ENCODE results near the gene FLVCR2. TPM values are rescaled to one million over a fixed set of nuclear protein-coding genes. Genes with fewer than 3 reads are reported as not detected.

FLVCR2 gene
- polyA plus RNA-seq, 1 experiment: 0.70 TPM

DNA sequence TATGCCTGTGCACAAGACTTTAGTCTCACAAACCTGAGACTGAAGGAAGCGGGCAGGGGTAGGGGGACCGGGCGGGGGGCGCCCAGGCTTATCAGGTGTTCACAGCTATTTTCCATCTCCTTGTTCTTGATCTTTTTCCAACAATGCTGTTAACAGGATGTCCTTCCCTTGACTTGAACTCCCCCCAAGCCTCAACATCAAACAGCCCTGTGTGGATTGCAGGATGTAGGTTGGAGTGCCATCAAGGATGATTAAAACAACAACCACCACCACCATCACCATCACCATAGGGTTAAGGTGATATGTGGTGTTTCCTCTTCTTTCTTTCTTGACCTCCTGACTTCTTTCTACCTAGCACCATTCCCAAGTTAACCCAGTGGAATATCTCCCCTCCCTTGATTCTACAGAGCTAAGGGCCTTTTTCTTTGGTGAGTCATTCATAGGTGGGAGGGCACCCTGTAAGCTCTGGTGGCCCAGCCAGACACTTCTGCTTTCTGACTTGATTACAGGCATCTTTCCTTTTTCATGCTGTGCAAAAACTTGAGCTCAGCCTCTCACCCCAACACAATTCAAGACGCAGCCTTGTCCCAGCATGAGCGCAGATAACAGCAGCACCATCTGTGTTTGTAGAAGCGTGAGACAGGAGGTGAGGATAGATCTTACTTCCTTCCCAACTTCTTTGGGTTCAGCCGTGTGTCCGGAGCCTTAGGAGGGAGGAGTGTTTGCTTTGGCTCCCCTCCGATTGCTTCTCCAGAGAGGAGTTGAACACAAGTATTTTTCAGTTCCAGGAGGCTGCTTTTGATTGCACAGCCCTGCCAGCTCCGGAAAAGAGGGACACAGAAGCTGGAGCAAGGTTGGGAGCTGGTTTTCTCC lies 26.8 kb downstream of the FLVCR2 start:
- no peak for TF ChIP-seq CTCF (IDR thresholded peaks at IDR 0.05; ENCODE audit: insufficient read depth, low read depth, low read length)
- no peaks in the 10 kb centered on the region for H3K36me3 ChIP-seq (ENCODE audit: control insufficient read depth, insufficient read depth, low read length)
- no peak for DNase-seq (ENCODE audit: low read depth)
- CTCF ChIA-PET: interaction anchor here (1.1 to 1.9 kb wide), 2 partner anchors 12 to 27 kb away, joined by 3 to 8 read pairs; partner anchors contain the start of gene FLVCR2
- no peak overlapping the region for H3K4me3 ChIP-seq (ENCODE audit: low read depth, low read length)
- POLR2A ChIA-PET: no interaction called here
- H3K27me3 ChIP-seq (ENCODE audit: control insufficient read depth, insufficient read depth, low read length): peaks cover 6% of the 10 kb centered on the region

GRCh38 chr14:75605916-75606315 lies 27.5 kb downstream of the FLVCR2 start:
- no peak for DNase-seq (ENCODE audit: low read depth)
- Histone ChIP-seq H3K27me3 (ENCODE audit: control insufficient read depth, insufficient read depth, low read length) (peaks cover 6% of the 10 kb centered on the region), H3K4me3 (ENCODE audit: low read depth, low read length) (no peak overlapping the region), H3K36me3 (ENCODE audit: control insufficient read depth, insufficient read depth, low read length) (no peaks in the 10 kb centered on the region)
- POLR2A ChIA-PET: no interaction called here
- CTCF ChIA-PET: interaction anchor here (0.8 to 1.9 kb wide), 3 partner anchors 12 to 48 kb away, joined by 3 to 8 read pairs (median 4); partner anchors contain the start of gene FLVCR2
- TF ChIP-seq CTCF (IDR thresholded peaks at IDR 0.05; ENCODE audit: insufficient read depth, low read depth, low read length): no peak

DNA sequence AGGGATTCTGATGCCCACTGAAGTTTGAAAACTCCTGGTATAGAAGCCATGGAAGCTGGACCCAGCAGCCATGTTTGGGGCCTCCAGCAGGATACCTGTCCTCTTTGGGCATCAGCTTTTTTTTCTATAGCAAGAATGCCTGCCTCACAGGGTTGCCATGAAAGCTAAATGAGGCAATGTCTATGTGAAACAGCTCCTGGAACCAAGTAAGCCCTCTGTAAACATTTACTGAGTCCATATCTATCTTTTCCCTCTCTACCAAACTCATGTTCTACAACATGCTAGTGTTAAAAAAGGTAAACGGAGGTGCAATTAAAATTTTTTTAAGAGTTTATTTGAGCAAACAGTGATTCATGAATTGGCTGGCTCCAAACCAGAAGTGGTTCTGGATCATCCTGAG lies 28.6 kb downstream of the FLVCR2 start:
- DNase-seq (ENCODE audit: low read depth): no peak
- CTCF ChIA-PET: interaction anchor here (0.8 to 1.3 kb wide), 2 partner anchors 11 to 47 kb away, joined by 4 read pairs; no protein-coding TSS in a partner anchor
- Histone ChIP-seq H3K27me3 (ENCODE audit: control insufficient read depth, insufficient read depth, low read length) (peaks cover 13% of the 10 kb centered on the region), H3K36me3 (ENCODE audit: control insufficient read depth, insufficient read depth, low read length) (no peaks in the 10 kb centered on the region), H3K4me3 (ENCODE audit: low read depth, low read length) (no peak overlapping the region)
- POLR2A ChIA-PET: no interaction called here
- no peak for TF ChIP-seq CTCF (IDR thresholded peaks at IDR 0.05; ENCODE audit: insufficient read depth, low read depth, low read length)

GRCh38 chr14:75607842-75608640 lies 29.6 kb downstream of the FLVCR2 start:
- no peak for TF ChIP-seq CTCF (IDR thresholded peaks at IDR 0.05; ENCODE audit: insufficient read depth, low read depth, low read length)
- H3K36me3 ChIP-seq (ENCODE audit: control insufficient read depth, insufficient read depth, low read length): no peaks in the 10 kb centered on the region
- no peak for DNase-seq (ENCODE audit: low read depth)
- ChIA-PET CTCF (interaction anchor here (0.7 kb wide), 1 partner anchor 18 kb away, joined by 3 read pairs; no protein-coding TSS in a partner anchor), POLR2A (no interaction called here)
- peaks cover 13% of the 10 kb centered on the region for H3K27me3 ChIP-seq (ENCODE audit: control insufficient read depth, insufficient read depth, low read length)
- H3K4me3 ChIP-seq (ENCODE audit: low read depth, low read length): no peak overlapping the region

GRCh38 chr14:75609116-75609515 lies 30.7 kb downstream of the FLVCR2 start:
- CTCF ChIA-PET: interaction anchor here (0.7 kb wide), 1 partner anchor 16 kb away, joined by 3 read pairs; no protein-coding TSS in a partner anchor

More at GRCh38 chr14:75609116-75609515, 30.7 kb downstream of the FLVCR2 start:
- no peak for DNase-seq (ENCODE audit: low read depth)
- H3K27me3 ChIP-seq (ENCODE audit: control insufficient read depth, insufficient read depth, low read length): peaks cover 11% of the 10 kb centered on the region
- POLR2A ChIA-PET: no interaction called here
- H3K4me3 ChIP-seq (ENCODE audit: low read depth, low read length): no peak overlapping the region
- no peaks in the 10 kb centered on the region for H3K36me3 ChIP-seq (ENCODE audit: control insufficient read depth, insufficient read depth, low read length)
- no peak for TF ChIP-seq CTCF (IDR thresholded peaks at IDR 0.05; ENCODE audit: insufficient read depth, low read depth, low read length)
